MCF 10A (cell line): Measurements from ENCODE around the gene INTS3. TPM values are rescaled to one million over a fixed set of nuclear protein-coding genes. Genes with fewer than 3 reads are reported as not detected.
A peak's percentile ranks its signal among the peaks of the same experiment; 100 is the strongest.
"Not testable (repeated sequence)": the region's sequence is repeated elsewhere in the genome, so short reads cannot be mapped to it uniquely, and the experiment has no call there.

ENCODE experiments used
- BruUV-seq: library from RNA; stranded (reverse); fragments of 400-500 nt; replicated peaks from 2 replicates; lab custom pipeline; 2021; lab: Mats Ljungman, UMichigan
- CTCF ChIA-PET: fragments of 300-600 bp; sonication (Branson Sonifier 250); formaldehyde crosslinking; extraction: SDS; loops from one replicate; lab custom pipeline; 2021; ENCODE audit warnings: antibody characterized with exemption, inconsistent platforms; lab: Yijun Ruan, JAX
- POLR2A ChIA-PET: fragments of 300-600, 350-650 bp; sonication (Branson Sonifier 250); formaldehyde crosslinking; extraction: SDS; loops from one replicate; lab custom pipeline; 2020; ENCODE audit warnings: antibody characterized with exemption, inconsistent platforms; lab: Yijun Ruan, JAX
- DNase-seq: peaks from one replicate; pipeline ENCODE4 v3.0.0-alpha.2; 2018; ENCODE audit not compliant: unreplicated experiment
- H3K27ac Mint-ChIP-seq: one replicate; pipeline ENCODE4 v1.8.0; 2022; ENCODE audit warnings: mild to moderate bottlenecking, low read depth, mixed read lengths; ENCODE audit not compliant: unreplicated experiment
- H3K27me3 Mint-ChIP-seq: one replicate; pipeline ENCODE4 v1.8.0; 2022; ENCODE audit warnings: mixed read lengths; ENCODE audit not compliant: insufficient read depth, unreplicated experiment
- H3K36me3 Mint-ChIP-seq: one replicate; pipeline ENCODE4 v1.8.0; 2022; ENCODE audit warnings: mild to moderate bottlenecking, moderate library complexity, mixed read lengths; ENCODE audit not compliant: insufficient read depth, unreplicated experiment
- H3K4me1 Mint-ChIP-seq: one replicate; pipeline ENCODE4 v1.8.0; 2022; ENCODE audit warnings: mixed read lengths; ENCODE audit not compliant: insufficient read depth, unreplicated experiment
- H3K4me3 Mint-ChIP-seq: one replicate; pipeline ENCODE4 v1.8.0; 2022; ENCODE audit warnings: mild to moderate bottlenecking, moderate library complexity, mixed read lengths; ENCODE audit not compliant: unreplicated experiment
- H3K9me3 Mint-ChIP-seq: one replicate; pipeline ENCODE4 v1.8.0; 2022; ENCODE audit warnings: mixed read lengths; ENCODE audit not compliant: unreplicated experiment
- CTCF ChIP-seq: fragments of 200-600 bp; IDR thresholded peaks from one replicate; pipeline ENCODE4 v1.8.0; 2022; ENCODE audit warnings: antibody characterized with exemption, mild to moderate bottlenecking; ENCODE audit not compliant: unreplicated experiment
- intact Hi-C: fragments of 100-400 bp; cut with micrococcal nuclease; formaldehyde crosslinking; loops from 2 replicates; pipeline ENCODE4 v1.14.1; 2022
- total RNA-seq: library from RNA; stranded (reverse); gene quantifications from 2 replicates; pipeline ENCODE4 v1.2.3, GENCODE V29; 2022

Gene INTS3
- total RNA-seq, 1 experiment from 2014 or later: 68.7 TPM

DNA sequence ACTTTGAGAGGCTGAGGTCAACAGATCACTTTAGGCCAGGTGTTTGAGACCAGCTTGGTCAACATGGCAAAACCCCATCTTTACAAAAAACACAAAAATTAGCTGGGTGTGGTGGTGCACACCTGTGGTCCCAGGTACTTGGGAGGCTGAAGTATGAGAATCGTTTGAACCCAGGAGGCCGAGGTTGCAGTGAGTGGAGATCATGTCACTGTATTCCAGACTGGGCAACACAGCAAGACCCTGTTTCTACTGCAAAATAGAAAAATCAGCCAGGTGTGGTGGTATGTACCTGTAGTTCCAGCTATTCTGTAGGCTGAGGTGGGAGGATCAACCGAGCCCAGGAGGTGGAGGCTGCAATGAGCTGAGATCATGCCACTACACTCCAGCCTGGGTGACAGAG is 4.2 kb upstream of the INTS3 start:
- Mint-ChIP-seq H3K27me3 (no peaks in the 10 kb centered on the region), H3K9me3 (no peaks in the 10 kb centered on the region), H3K36me3 (no peaks in the 10 kb centered on the region), H3K27ac (no peak overlapping the region), H3K4me1 (peaks cover under 1% of the 10 kb centered on the region), H3K4me3 (no peak overlapping the region)
- ChIA-PET POLR2A (interaction anchor here (1.0 kb wide), 1 partner anchor 36 kb away, joined by 3 read pairs; no protein-coding TSS in a partner anchor), CTCF (interaction anchor here (0.5 to 0.8 kb wide), 4 partner anchors 51 to 863 kb away, joined by 3 read pairs; no protein-coding TSS in a partner anchor)
- intact Hi-C loops: no loop called here
- no peak for DNase-seq
- no peak for TF ChIP-seq CTCF
- BruUV-seq: no TSS peak

DNA sequence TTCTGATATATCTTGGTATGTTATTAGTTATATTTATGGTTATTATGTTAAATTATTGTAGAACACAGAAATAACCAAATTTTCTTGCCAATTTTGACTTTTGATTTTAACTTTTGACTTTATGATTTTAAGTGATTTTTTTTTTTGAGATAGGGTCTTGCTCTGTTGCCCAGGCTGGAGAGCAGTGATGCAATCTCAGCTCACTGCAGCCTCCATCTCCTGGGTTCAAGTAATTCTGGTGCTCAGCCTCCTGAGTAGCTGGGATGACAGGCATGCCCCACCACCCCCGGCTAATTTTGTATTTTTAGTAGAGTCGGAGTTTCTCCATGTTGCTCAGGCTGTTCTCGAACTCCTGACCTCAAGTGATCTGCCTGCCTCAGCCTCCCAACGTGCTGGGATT is 3.2 kb upstream of the INTS3 start:
- H3K36me3 Mint-ChIP-seq, H3K27me3 Mint-ChIP-seq, H3K9me3 Mint-ChIP-seq, DNase-seq, CTCF ChIA-PET, BruUV-seq, H3K4me3 Mint-ChIP-seq, H3K4me1 Mint-ChIP-seq, H3K27ac Mint-ChIP-seq: not testable (repeated sequence)
- POLR2A ChIA-PET: interaction anchor here (0.6 to 1.0 kb wide), 2 partner anchors 36 to 311 kb away, joined by 3 to 4 read pairs; no protein-coding TSS in a partner anchor
- intact Hi-C loops: loop anchor here (5.0 kb wide), 1 partner anchor 52 kb away; the partner anchor contains the start of gene ILF2

- Mint-ChIP-seq H3K4me3 (peak overlapping the region; percentile 99), H3K9me3 (no peaks in the 10 kb centered on the region), H3K36me3 (peaks cover 8% of the 10 kb centered on the region), H3K27me3 (no peaks in the 10 kb centered on the region), H3K27ac (peak overlapping the region; percentile 98), H3K4me1 (peaks cover 21% of the 10 kb centered on the region)
- DNase-seq: peak; percentile 41
- ChIA-PET POLR2A (interaction anchor here (0.5 to 5.9 kb wide), 42 partner anchors 8 to 1169 kb away, joined by 3 to 35 read pairs (median 4); partner anchors contain the start of genes CHTOP, CREB3L4, DENND4B and GATAD2B), CTCF (interaction anchor here (0.6 to 1.9 kb wide), 6 partner anchors 20 to 218 kb away, joined by 3 to 4 read pairs (median 3); no protein-coding TSS in a partner anchor)
- intact Hi-C loops: loop anchor here (5.0 kb wide), 1 partner anchor 56 kb away; the partner anchor contains the start of gene ILF2
- no peak for TF ChIP-seq CTCF
- TSS peak; percentile 87 for BruUV-seq
Observed at GRCh38 chr1:153728305-153729066, 636 bp downstream of the INTS3 start.

GRCh38 chr1:153730468-153730988 is 2.7 kb downstream of the INTS3 start:
- ChIA-PET POLR2A (interaction anchor here (1.4 to 5.9 kb wide), 2 partner anchors 12 to 15 kb away, joined by 3 to 35 read pairs; no protein-coding TSS in a partner anchor), CTCF (interaction anchor here (0.5 to 1.9 kb wide), 7 partner anchors 10 to 473 kb away, joined by 3 to 14 read pairs (median 5); no protein-coding TSS in a partner anchor)
- H3K4me3 Mint-ChIP-seq: peak overlapping the region; percentile 99

More at GRCh38 chr1:153730468-153730988, 2.7 kb downstream of the INTS3 start:
- Mint-ChIP-seq H3K36me3 (peaks cover 15% of the 10 kb centered on the region), H3K27me3 (no peaks in the 10 kb centered on the region), H3K9me3 (no peaks in the 10 kb centered on the region), H3K27ac (no peak overlapping the region), H3K4me1 (peaks cover 25% of the 10 kb centered on the region)
- no TSS peak for BruUV-seq
- TF ChIP-seq CTCF: no peak
- intact Hi-C loops: no loop called here
- no peak for DNase-seq
